HG03108 (cell line): Measurements from ENCODE around the gene PCDHGA12.

Source experiments
- ATAC-seq: cut with Tn5 transposase; IDR thresholded peaks from one replicate; pipeline ENCODE4 v1.9.1; 2021; ENCODE audit warnings: moderate library complexity; ENCODE audit not compliant: unreplicated experiment

Gene PCDHGA12

GRCh38 chr5:141439411-141440141 lies 9.3 kb downstream of the PCDHGA12 start:
- no peak for ATAC-seq

GRCh38 chr5:141440341-141440740 lies 10.0 kb downstream of the PCDHGA12 start:
- ATAC-seq: no peak

- no peak for ATAC-seq
Observed at GRCh38 chr5:141441571-141442170, 11.4 kb downstream of the PCDHGA12 start.

GRCh38 chr5:141465351-141465750 lies 35.0 kb downstream of the PCDHGA12 start:
- no peak for ATAC-seq

GRCh38 chr5:141475625-141476131 lies 45.4 kb downstream of the PCDHGA12 start, which contains the start of gene PCDHGC3:
Gene PCDHGC3, plus strand, starts transcription at chr5:141475966. Its CDS starts 151 bp downstream, at chr5:141476117.
- peak; percentile 98 for ATAC-seq

GRCh38 chr5:141476132-141476911 lies 46.0 kb downstream of the PCDHGA12 start:
- peak; percentile 10 for ATAC-seq

GRCh38 chr5:141477044-141477575 lies 46.8 kb downstream of the PCDHGA12 start:
- no peak for ATAC-seq

- ATAC-seq: no peak
Observed at GRCh38 chr5:141477815-141478214, 47.5 kb downstream of the PCDHGA12 start.

GRCh38 chr5:141478321-141478945 lies 48.1 kb downstream of the PCDHGA12 start:
- no peak for ATAC-seq

GRCh38 chr5:141479776-141480175 lies 49.5 kb downstream of the PCDHGA12 start:
- no peak for ATAC-seq
